WERI-Rb-1 (cell line): ENCODE results near the gene NRXN3.

Experiments used
- DNase-seq: peaks from one replicate; pipeline ENCODE4 v3.0.0-alpha.2; 2020
- H3K27ac ChIP-seq: fragments of 250-450 bp; sonication (Bioruptor Pico); 2 replicates; pipeline ENCODE4 v1.5.1; 2020; ENCODE audit warnings: mild to moderate bottlenecking, moderate library complexity
- H3K27me3 ChIP-seq: fragments of 250-450 bp; sonication (Bioruptor Pico); 2 replicates; pipeline ENCODE4 v1.5.1; 2021; ENCODE audit warnings: mild to moderate bottlenecking, low read depth, moderate library complexity; ENCODE audit not compliant: insufficient read depth, severe bottlenecking
- H3K36me3 ChIP-seq: fragments of 250-450 bp; sonication (Bioruptor Pico); 2 replicates; pipeline ENCODE4 v1.5.1; 2020; ENCODE audit warnings: mild to moderate bottlenecking, moderate library complexity
- H3K4me3 ChIP-seq: 2 replicates; pipeline ENCODE4 v1.5.1; 2011; ENCODE audit warnings: low read depth, mild to moderate bottlenecking, control low read depth, low read length
- H3K9me3 ChIP-seq: fragments of 250-450 bp; sonication (Bioruptor Pico); 2 replicates; pipeline ENCODE4 v1.5.1; 2021; ENCODE audit warnings: mild to moderate bottlenecking, moderate library complexity; ENCODE audit not compliant: severe bottlenecking
- TF ChIP-seq, protein P1 (sequence below): IDR thresholded peaks from 2 replicates; pipeline ENCODE4 v1.5.1; 2011; ENCODE audit warnings: low read depth, mild to moderate bottlenecking, control low read depth, inconsistent platforms, low read length

Gene NRXN3

DNA sequence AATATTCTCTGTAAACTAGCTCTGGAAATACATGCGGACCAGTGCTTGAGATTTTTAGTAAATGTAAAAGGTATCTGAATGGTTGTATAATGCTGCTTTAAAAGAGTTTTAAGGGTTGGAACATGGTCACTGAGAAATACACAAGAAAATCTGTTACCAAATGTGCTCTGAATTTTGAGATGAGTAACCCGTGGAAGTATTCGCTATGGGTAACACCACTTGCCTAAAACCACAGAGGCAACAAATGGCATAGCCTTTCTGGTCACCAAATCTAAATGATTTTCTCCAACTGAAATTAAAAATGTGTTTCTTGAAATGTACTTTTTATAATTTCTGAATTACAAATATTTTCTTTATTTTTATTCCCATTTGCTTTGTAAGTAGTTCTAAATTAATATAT lies 1295.5 kb downstream of the NRXN3 start:
- no peak overlapping the region for H3K4me3 ChIP-seq
- DNase-seq: no peak

DNA sequence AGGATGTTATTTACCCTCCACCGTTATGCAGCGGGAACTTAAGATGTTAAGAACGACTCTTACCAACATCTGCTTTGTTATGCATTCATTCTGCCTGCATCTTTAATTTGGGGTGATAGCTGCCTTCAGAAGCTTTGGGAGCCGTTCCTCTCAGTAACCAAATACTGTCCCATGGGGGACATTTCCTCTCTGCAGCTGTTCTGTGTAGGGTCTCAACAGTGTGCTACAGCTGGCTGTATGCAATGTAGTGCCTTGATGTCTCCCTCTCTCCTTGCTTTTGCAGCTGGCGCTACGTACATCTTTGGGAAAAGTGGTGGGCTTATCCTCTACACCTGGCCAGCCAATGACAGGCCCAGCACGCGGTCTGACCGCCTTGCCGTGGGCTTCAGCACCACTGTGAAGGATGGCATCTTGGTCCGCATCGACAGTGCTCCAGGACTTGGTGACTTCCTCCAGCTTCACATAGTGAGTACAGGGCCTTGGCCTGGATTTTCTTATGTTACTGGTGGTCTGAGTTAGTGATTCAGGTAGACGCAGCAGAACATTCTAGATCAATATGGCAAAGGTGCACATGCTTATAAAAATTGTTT lies 1296.9 kb downstream of the NRXN3 start:
- DNase-seq: no peak
- TF ChIP-seq, protein P1, sequence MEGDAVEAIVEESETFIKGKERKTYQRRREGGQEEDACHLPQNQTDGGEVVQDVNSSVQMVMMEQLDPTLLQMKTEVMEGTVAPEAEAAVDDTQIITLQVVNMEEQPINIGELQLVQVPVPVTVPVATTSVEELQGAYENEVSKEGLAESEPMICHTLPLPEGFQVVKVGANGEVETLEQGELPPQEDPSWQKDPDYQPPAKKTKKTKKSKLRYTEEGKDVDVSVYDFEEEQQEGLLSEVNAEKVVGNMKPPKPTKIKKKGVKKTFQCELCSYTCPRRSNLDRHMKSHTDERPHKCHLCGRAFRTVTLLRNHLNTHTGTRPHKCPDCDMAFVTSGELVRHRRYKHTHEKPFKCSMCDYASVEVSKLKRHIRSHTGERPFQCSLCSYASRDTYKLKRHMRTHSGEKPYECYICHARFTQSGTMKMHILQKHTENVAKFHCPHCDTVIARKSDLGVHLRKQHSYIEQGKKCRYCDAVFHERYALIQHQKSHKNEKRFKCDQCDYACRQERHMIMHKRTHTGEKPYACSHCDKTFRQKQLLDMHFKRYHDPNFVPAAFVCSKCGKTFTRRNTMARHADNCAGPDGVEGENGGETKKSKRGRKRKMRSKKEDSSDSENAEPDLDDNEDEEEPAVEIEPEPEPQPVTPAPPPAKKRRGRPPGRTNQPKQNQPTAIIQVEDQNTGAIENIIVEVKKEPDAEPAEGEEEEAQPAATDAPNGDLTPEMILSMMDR: no peak
- H3K27ac ChIP-seq: no peak overlapping the region
- H3K27me3 ChIP-seq: no peaks in the 10 kb centered on the region
- H3K4me3 ChIP-seq: no peak overlapping the region
- no peaks in the 10 kb centered on the region for H3K9me3 ChIP-seq
- no peaks in the 10 kb centered on the region for H3K36me3 ChIP-seq

More for the DNA sequence above, 1295.5 kb downstream of the NRXN3 start:
- no peaks in the 10 kb centered on the region for H3K36me3 ChIP-seq
- no peaks in the 10 kb centered on the region for H3K9me3 ChIP-seq
- H3K27me3 ChIP-seq: no peaks in the 10 kb centered on the region
- TF ChIP-seq, protein P1: no peak
- H3K27ac ChIP-seq: no peak overlapping the region

DNA sequence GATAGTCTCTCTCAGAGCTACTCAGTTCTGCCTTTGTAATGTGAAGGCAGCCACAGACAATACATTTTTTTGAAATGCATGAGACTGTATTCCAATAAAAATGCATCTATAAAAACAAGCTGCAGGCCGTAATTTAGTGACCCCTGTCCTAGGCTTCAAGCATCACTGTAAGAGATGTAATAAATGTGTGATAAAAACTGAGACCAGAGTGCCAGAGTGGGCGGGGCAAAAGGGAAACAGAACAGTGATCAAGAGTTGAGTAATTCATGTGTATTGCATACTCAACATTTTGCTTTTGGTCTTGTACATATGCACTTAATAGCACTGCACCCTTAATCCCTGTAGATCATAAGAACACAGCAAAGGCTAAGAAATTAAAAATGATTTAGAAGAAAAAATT lies 1297.7 kb downstream of the NRXN3 start:
- H3K27ac ChIP-seq: no peak overlapping the region
- no peaks in the 10 kb centered on the region for H3K36me3 ChIP-seq
- no peaks in the 10 kb centered on the region for H3K9me3 ChIP-seq
- no peak for DNase-seq
- TF ChIP-seq, protein P1: no peak
- H3K27me3 ChIP-seq: no peaks in the 10 kb centered on the region
- H3K4me3 ChIP-seq: no peak overlapping the region

DNA sequence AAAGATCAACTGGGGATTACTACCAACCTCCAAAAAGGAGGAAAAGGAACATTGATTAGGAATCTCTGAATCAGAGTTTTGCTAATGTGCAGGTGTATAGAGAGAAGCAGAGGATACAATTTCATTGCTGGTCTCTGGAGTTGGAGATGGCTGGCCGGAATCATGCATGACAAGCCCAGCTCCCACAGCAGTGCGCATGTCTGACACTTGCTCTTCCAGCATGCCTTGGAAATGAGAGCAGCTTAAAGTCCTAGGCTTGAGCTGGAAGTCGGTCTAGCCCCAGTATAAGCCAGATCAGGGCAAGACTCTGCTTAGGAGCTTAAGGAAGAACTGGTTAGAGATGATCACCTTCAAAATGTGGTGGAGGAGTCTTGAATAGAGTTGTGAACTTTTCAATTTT lies 1298.3 kb downstream of the NRXN3 start:
- H3K4me3 ChIP-seq: no peak overlapping the region
- no peak overlapping the region for H3K27ac ChIP-seq
- DNase-seq: peak; percentile 72
- TF ChIP-seq, protein P1: no peak
- no peaks in the 10 kb centered on the region for H3K27me3 ChIP-seq
- no peaks in the 10 kb centered on the region for H3K36me3 ChIP-seq
- no peaks in the 10 kb centered on the region for H3K9me3 ChIP-seq

DNA sequence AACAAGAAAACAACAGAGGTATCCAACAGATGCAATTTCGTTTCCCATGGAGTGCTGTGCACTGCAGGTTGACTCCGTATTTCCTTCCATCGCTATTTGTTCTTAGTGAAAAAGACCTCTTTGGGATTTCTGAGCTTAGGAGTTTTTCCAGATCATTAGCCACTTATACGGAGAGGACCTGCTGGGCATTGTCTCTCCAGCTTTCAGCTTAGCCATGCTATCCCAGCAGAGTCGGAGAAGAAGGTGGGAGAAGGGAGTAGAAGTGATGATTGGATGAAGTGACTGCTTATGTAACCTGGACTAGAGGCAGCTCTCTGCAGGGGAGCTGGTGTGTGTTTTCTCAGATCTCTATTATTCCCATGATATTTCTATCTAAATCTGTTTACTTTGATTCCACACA lies 1303.5 kb downstream of the NRXN3 start:
- Histone ChIP-seq H3K27ac (no peak overlapping the region), H3K9me3 (no peaks in the 10 kb centered on the region), H3K27me3 (no peaks in the 10 kb centered on the region), H3K36me3 (no peaks in the 10 kb centered on the region), H3K4me3 (no peak overlapping the region)
- no peak for DNase-seq
- TF ChIP-seq, protein P1: no peak

DNA sequence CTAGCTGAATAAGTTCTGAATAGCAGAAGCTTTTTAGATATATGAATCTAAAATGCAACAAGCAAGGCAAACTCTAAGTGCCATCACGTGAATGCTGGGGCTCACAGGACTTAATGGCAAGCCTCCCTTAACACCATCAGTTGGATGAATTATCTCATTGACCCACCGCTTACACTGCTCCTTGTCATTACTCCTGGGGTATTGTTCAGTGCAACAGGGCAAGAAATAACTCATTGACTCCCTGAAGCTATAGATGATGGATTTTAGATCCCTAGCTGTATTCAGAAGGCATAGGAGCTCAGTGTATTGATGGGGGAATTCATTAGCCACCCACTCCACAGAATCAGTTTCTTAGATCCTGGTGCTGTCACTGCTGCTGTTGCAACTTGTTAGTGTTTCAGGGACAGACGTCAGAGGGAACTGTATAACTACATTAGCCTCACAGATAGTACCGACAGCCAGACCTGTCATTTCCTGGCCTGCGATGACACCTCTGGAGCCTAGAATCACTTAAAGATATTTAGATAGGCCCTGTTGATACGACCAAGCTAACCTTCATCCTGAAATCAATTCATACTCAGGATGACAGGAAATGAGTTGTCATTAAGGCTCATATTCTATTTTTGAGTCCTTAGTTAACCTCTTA lies 1305.8 kb downstream of the NRXN3 start:
- Histone ChIP-seq H3K9me3 (no peaks in the 10 kb centered on the region), H3K4me3 (no peak overlapping the region), H3K36me3 (no peaks in the 10 kb centered on the region), H3K27me3 (no peaks in the 10 kb centered on the region), H3K27ac (no peak overlapping the region)
- TF ChIP-seq, protein P1: no peak
- DNase-seq: no peak
